Right lobe of liver (tissue), 6 donors: ENCODE data around the gene DCHS2. TPM values are rescaled to one million over a fixed set of nuclear protein-coding genes. Genes with fewer than 3 reads are reported as not detected.

Experiments used
- ATAC-seq, 4 donors: fragments of 200-7000 bp; cut with Tn5 transposase; one replicate each; pipeline ENCODE4 v1.9.1; 2020; ENCODE audit warnings: mild to moderate bottlenecking in 4 of 4, moderate library complexity in 4 of 4
- DNase-seq, 3 donors: peaks; one replicate each; pipeline ENCODE4 v3.0.0-alpha.2; 2020
- H3K27ac ChIP-seq, 3 donors: fragments of 200-600 bp; one replicate each; pipeline ENCODE4 v1.8.0; 2022
- H3K27me3 ChIP-seq, 2 donors: fragments of 200-600 bp; one replicate each; pipeline ENCODE4 v1.8.0; 2022
- H3K36me3 ChIP-seq, 4 donors: fragments of 200-600 bp; sonication (generic) in 1 of 4; one replicate each; pipeline versions ENCODE4 v1.5.1 to v1.8.0; 2017 to 2022; ENCODE audit warnings: control low read depth in 1 of 4
- H3K4me1 ChIP-seq, 4 donors: fragments of 200-600 bp; sonication (generic) in 1 of 4; one replicate each; pipeline versions ENCODE4 v1.5.1 to v1.8.0; 2017 to 2022; ENCODE audit warnings: control low read depth in 1 of 4
- H3K4me3 ChIP-seq, 3 donors: fragments of 200-600 bp; one replicate each; pipeline ENCODE4 v1.8.0; 2022
- H3K9me3 ChIP-seq, 4 donors: fragments of 200-600 bp; sonication (generic) in 1 of 4; one replicate each; pipeline versions ENCODE4 v1.5.1 to v1.8.0; 2017 to 2022; ENCODE audit warnings: control low read depth in 1 of 4
- POLR2A ChIP-seq: fragments of 450-650 bp; IDR thresholded peaks from one replicate; pipeline ENCODE4 v1.6.1; 2017; ENCODE audit warnings: antibody characterized with exemption, mild to moderate bottlenecking
- WGBS: methylation state at CpG from one replicate; pipeline ENCODE4 v1.1.6; 2018; ENCODE audit warnings: low coverage, low lambda C conversion rate; ENCODE audit not compliant: insufficient coverage; ENCODE audit errors: missing lambda C conversion rate; 5-methylcytosine and 5-hydroxymethylcytosine counted together
- intact Hi-C, 2 donors: fragments of 100-400 bp; cut with DNase I; formaldehyde crosslinking; loops; one replicate each; pipeline versions ENCODE4 v1.11.2 to v1.14.1; 2022
- total RNA-seq, 6 experiments: library from RNA; depleted of rRNA in 2 of 6; stranded (reverse); fragments of >200 nt in 2 of 6; fragmentation: NEBNext Ultra II Directional in 3 of 6; extraction: Animal tissue kit (Norgen Biotek cat#: 25700) in 3 of 6; gene quantifications; one replicate each; pipeline versions ENCODE4 v1.1.0 to v1.2.4, GENCODE V29; 2016 to 2023
- TF ChIP-seq, protein P1 (sequence below), 4 donors: fragments of 200-600 bp in 3 of 4; fragments of 450-650 bp in 1 of 4; IDR thresholded peaks; one replicate each; pipeline versions ENCODE4 v1.5.1 to v1.8.0; 2016 to 2022; ENCODE audit warnings: antibody characterized with exemption in 4 of 4, mild to moderate bottlenecking in 2 of 4
- donor health status: DM: no; HTN: yes; CAD: no.
- donor health status: DM: no; HTN: no; CAD: no.
- donor health status: DM: no; HTN: no; CAD: no.
- donor health status: DM: no; HTN: yes; CAD: no.
- donor health status: DM: no; HTN: yes; CAD: no.

Gene DCHS2
- total RNA-seq, 6 experiments from 2014 or later, result 0.07 to 0.37 (median 0.12) TPM; not detected in 1

DNA sequence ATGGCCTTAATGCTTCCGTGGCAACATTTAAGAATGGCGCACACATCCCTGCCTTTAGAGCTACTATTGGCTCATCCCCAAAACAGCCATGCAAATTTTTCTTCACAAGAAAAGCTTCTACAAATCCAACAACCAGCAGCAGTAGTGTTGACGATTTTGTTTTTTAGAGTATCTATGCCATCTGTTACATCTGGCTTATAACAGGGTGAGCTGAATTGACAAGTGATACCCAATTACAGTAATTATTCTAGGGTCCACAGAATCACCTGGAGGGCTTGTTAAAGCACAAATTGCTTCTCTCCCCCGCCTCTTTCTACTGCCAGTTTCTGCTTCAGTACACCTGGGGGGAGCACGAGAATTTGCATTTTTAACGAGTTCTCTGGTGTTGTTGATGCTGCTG is 34.1 kb downstream of the DCHS2 start:
- Histone ChIP-seq H3K4me3 (no peak overlapping the region), H3K36me3 (no peaks in the 10 kb centered on the region), H3K27ac (no peak overlapping the region), H3K4me1 (no peaks in the 10 kb centered on the region), H3K9me3 (no peaks in the 10 kb centered on the region), H3K27me3 (no peaks in the 10 kb centered on the region)
- 52% methylated on average over 6 of the region's 6 CpGs for WGBS
- intact Hi-C loops, result no loop called here
- TF ChIP-seq, protein P1, sequence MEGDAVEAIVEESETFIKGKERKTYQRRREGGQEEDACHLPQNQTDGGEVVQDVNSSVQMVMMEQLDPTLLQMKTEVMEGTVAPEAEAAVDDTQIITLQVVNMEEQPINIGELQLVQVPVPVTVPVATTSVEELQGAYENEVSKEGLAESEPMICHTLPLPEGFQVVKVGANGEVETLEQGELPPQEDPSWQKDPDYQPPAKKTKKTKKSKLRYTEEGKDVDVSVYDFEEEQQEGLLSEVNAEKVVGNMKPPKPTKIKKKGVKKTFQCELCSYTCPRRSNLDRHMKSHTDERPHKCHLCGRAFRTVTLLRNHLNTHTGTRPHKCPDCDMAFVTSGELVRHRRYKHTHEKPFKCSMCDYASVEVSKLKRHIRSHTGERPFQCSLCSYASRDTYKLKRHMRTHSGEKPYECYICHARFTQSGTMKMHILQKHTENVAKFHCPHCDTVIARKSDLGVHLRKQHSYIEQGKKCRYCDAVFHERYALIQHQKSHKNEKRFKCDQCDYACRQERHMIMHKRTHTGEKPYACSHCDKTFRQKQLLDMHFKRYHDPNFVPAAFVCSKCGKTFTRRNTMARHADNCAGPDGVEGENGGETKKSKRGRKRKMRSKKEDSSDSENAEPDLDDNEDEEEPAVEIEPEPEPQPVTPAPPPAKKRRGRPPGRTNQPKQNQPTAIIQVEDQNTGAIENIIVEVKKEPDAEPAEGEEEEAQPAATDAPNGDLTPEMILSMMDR (IDR thresholded peaks at IDR 0.05), result no peak
- no peak for TF ChIP-seq POLR2A
- DNase-seq, result no peak
- ATAC-seq, result no peak

DNA sequence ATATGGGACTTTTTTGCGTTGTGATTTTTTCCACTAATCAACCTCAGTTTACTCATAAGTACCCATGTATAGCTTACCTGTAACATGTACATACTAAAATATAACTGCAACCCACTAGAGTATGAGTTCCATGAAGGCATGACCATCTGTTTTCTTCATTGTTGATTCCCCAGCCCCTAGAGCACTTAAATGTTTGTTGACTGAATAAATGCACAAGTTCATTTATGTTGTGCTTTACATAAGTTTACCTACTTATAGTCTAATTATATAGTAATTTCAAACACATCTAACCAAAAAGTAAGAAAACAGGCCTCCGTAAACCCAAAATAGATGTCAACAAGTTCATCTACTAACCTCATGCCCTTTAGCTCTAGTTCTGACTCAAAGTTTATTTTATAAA is 34.7 kb downstream of the DCHS2 start:
- Histone ChIP-seq H3K4me3 (no peak overlapping the region), H3K27ac (no peak overlapping the region), H3K36me3 (no peaks in the 10 kb centered on the region), H3K27me3 (no peaks in the 10 kb centered on the region), H3K9me3 (no peaks in the 10 kb centered on the region), H3K4me1 (no peaks in the 10 kb centered on the region)
- DNase-seq, result no peak
- ATAC-seq, result no peak
- WGBS, result 88% methylated on average over 2 of the region's 2 CpGs
- intact Hi-C loops, result no loop called here
- TF ChIP-seq, protein P1 (IDR thresholded peaks at IDR 0.05), result no peak
- no peak for TF ChIP-seq POLR2A

DNA sequence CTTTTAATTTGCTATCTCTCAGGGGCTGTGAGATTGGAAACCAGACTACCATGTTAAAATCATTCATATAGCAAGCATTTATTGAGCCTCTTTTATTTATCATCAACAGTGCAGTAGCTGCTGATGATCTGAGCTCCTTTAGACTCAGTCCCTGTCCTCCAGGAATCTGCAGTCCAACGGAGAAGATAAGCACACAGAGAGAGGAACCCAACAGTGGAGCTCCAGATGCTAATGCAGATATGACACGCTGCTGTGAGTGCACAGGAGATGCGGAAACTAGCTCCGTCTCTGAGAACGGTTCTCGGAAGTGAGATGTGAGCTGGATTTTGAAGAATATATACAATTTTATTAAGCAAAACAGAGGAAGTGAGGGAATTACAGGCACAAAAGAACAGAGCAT is 35.4 kb downstream of the DCHS2 start:
- DNase-seq (no peak), ATAC-seq (no peak)
- no peaks in the 10 kb centered on the region for H3K4me1 ChIP-seq
- WGBS, result 75% methylated on average over 6 of the region's 6 CpGs
- no peaks in the 10 kb centered on the region for H3K36me3 ChIP-seq
- intact Hi-C loops, result no loop called here
- no peaks in the 10 kb centered on the region for H3K9me3 ChIP-seq
- H3K4me3 ChIP-seq, result no peak overlapping the region
- no peak overlapping the region for H3K27ac ChIP-seq
- H3K27me3 ChIP-seq, result no peaks in the 10 kb centered on the region
- TF ChIP-seq, protein P1 (IDR thresholded peaks at IDR 0.05), result no peak
- no peak for TF ChIP-seq POLR2A

DNA sequence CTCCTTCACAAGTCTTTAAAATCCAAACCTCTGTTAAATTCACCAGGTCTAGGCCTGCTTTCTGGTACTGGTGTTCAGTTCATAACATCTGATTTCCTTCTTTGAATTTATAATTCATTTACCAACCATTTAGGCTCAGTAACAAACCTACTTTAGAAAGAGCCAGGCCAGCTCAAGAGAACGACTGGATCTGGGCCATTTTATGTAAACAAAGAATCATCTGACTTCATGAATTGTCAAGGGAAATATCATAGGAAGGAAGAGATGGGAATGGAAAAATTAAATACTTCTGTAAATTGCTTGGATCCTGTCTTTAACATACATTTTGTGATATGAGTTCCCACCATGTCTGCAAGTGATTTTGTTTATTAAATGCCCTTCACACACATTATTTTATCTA is 36.5 kb downstream of the DCHS2 start:
- Histone ChIP-seq H3K27me3 (no peaks in the 10 kb centered on the region), H3K4me1 (no peaks in the 10 kb centered on the region), H3K36me3 (no peaks in the 10 kb centered on the region), H3K27ac (no peak overlapping the region), H3K4me3 (no peak overlapping the region), H3K9me3 (no peaks in the 10 kb centered on the region)
- no peak for TF ChIP-seq POLR2A
- TF ChIP-seq, protein P1 (IDR thresholded peaks at IDR 0.05), result no peak
- intact Hi-C loops, result no loop called here
- ATAC-seq (no peak), DNase-seq (no peak)
- 16% methylated on average over 1 of the region's 1 CpG for WGBS

DNA sequence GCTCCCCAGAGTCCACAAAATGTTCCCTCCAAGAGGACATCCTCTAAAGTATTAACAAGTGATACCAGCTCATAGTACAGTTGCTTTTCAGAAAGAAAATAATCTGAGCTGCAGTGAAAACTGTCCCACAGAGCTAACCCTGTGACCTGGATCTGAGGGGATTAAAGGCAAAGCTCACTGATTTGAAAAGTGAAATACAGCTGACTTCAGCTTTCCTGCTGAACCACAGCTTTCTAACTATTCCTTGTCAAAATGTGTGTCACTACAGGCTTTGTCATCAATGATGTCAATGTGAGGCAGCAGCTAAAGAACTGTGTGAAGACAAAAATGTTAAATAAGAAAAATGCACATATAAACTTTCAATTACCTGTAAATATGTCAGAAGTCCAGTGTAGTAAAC is 36.9 kb downstream of the DCHS2 start:
- DNase-seq (no peak), ATAC-seq (no peak)
- Histone ChIP-seq H3K9me3 (no peaks in the 10 kb centered on the region), H3K4me1 (no peaks in the 10 kb centered on the region), H3K27ac (no peak overlapping the region), H3K36me3 (no peaks in the 10 kb centered on the region), H3K27me3 (no peaks in the 10 kb centered on the region), H3K4me3 (no peak overlapping the region)
- TF ChIP-seq, protein P1 (IDR thresholded peaks at IDR 0.05), result no peak
- no peak for TF ChIP-seq POLR2A
- intact Hi-C loops, result no loop called here
